Pancreas (tissue), 10 donors: Measurements from ENCODE around the gene WASL. TPM values are rescaled to one million over a fixed set of nuclear protein-coding genes. Genes with fewer than 3 reads are reported as not detected.
"Not testable (repeated sequence)": the region's sequence is repeated elsewhere in the genome, so short reads cannot be mapped to it uniquely, and the experiment has no call there.

Experiments used
- ATAC-seq, 4 donors: fragments of 200-7000 bp; cut with Tn5 transposase; one replicate each; pipeline versions ENCODE4 v1.8.0 to v1.9.1; 2020; ENCODE audit warnings: mild to moderate bottlenecking in 4 of 4, moderate library complexity in 4 of 4
- DNase-seq, 6 donors: peaks; one replicate each; pipeline ENCODE4 v3.0.0-alpha.2; 2020
- FAIRE-seq: peaks from 2 replicates; lab custom pipeline; 2012; peaks lifted over from hg19 to GRCh38; lab: Jason Lieb, UNC
- H3K27ac ChIP-seq, 4 donors: fragments of 200-600 bp; sonication (generic); 1 replicate in 3 of 4; 2 replicates in 1 of 4; pipeline versions ENCODE4 v1.5.0 to v1.8.0; 2020
- H3K27me3 ChIP-seq, 4 donors: fragments of 200-600 bp; one replicate each; pipeline ENCODE4 v1.8.0; 2021
- H3K36me3 ChIP-seq, 3 donors: fragments of 200-600 bp; sonication (generic) in 1 of 3; one replicate each; pipeline versions ENCODE4 v1.5.0 to v1.8.0; 2020 to 2021
- H3K4me1 ChIP-seq, 3 donors: fragments of 200-600 bp; one replicate each; pipeline ENCODE4 v1.8.0; 2021
- H3K4me3 ChIP-seq, 4 donors: fragments of 200-600 bp; sonication (generic) in 2 of 4; one replicate each; pipeline versions ENCODE4 v1.5.0 to v1.8.0; 2020 to 2021
- H3K9me3 ChIP-seq, 4 donors: fragments of 200-600 bp; one replicate each; pipeline ENCODE4 v1.8.0; 2021
- WGBS, 2 donors: extraction: QIAGEN DNeasy Blood & Tissue Kit; methylation state at CpG; one replicate each; pipeline ENCODE4 v1.1.7; 2013; 5-methylcytosine and 5-hydroxymethylcytosine counted together
- intact Hi-C, 3 donors: fragments of 100-400 bp; cut with DNase I; formaldehyde crosslinking; loops; one replicate each; pipeline versions ENCODE4 v1.11.1 to v1.14.2; 2022
- polyA plus RNA-seq, 2 donors: library from polyadenylated mRNA; stranded (reverse); fragments of 200-250 nt; gene quantifications; one replicate each; pipeline ENCODE4 v1.2.3, GENCODE V29; 2013
- total RNA-seq, 6 donors: library from RNA; stranded (reverse); fragmentation: NEBNext Ultra II Directional in 4 of 6; extraction: Animal tissue kit (Norgen Biotek cat#: 25700) in 4 of 6; gene quantifications; one replicate each; pipeline versions ENCODE4 v1.2.1 to v1.2.4, GENCODE V29; 2021 to 2023
- TF ChIP-seq, protein P1 (sequence below), 4 donors: fragments of 200-600 bp; sonication (generic) in 3 of 4; IDR thresholded peaks; one replicate each; pipeline versions ENCODE4 v1.5.0 to v1.8.0; 2021; ENCODE audit warnings: antibody characterized with exemption in 4 of 4
- donor health status: healthy with polysubstance abuse.
- donor health status: DM: no; HTN: no; CAD: no; lungs with moderate emphysema.
- donor health status: DM: no; HTN: no; CAD: no.
- donor health status: control.
- donor health status: control.
- donor health status: Bipolar disorder and iron deficiency.
- donor health status: DM: yes; HTN: yes; CAD: no.
- donor health status: DM: no; HTN: no; CAD: no.
- donor health status: DM: no; HTN: no; CAD: no.
- donor health status: DM: yes; HTN: yes; CAD: no.

WASL gene
- 10 to 100 TPM; 13.2 to 27.3 (median 18.0) TPM for total RNA-seq
- polyA plus RNA-seq: 10 to 100 TPM in 1 of 2 donors, 1 to 10 TPM in 1; 8.2 to 14.9 TPM

DNA sequence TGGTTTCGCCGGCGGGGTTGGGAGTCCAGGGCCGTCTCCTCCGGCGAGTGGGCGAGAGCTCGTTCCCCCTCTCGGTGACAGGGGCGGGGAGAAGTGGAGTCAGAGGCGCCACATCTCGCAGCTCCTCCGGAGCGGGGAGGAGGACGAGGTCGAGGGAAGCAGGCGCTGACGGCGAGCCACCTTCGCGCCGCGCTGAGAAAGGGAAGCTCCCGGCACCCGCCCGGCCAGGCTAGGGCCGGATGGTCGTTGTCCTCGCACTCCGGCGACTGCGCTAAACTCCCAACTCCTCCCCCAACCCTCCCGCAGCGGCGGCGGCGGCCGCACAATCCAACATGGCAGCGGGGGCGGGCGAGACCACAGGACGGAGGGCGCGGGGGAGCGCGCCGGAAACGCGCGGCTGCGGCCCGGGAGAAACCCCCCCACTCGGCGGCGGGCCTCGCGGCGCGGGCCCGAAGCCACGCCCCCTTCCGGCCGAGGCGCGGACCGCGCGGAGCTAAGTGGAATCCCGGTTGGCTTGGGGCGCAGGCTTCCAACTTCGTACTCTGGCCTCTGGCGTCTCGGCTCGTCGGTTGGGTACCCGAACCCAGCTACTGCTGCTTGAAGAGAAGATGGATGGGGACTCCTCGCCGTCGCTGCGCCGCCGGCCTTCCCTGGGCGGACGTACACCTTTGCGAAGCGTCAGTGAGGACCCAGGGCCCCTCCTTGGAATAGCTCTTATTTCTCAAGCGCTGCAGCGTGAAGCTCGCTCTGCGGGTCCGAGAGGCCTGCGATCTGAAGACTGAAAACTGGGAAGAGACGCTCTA, at the start of gene WASL:
TSS of gene WASL (minus strand) at position 270 of the 803 bp plus-strand sequence. CDS start at position 1, 269 bp downstream.
- peak; percentile 90 to 97 (median 93) for DNase-seq
- H3K4me3 ChIP-seq: peak within 1 kb of the TSS; percentile 76 to 94 (median 85)
- H3K27ac ChIP-seq: peak within 1 kb of the TSS; percentile 94 to 99 (median 97)
- intact Hi-C loops: loop anchor here in 1 of 3 donors (10.0 kb wide), 1 partner anchor 54 kb away; no protein-coding TSS in a partner anchor
- no peaks in the 10 kb centered on the region for H3K36me3 ChIP-seq
- ATAC-seq: peak; percentile 87 to 95 (median 94)
- peaks cover 13 to 53% (median 46%) of the 10 kb centered on the region in 3 donors for H3K4me1 ChIP-seq
- no peaks in the 10 kb centered on the region for H3K9me3 ChIP-seq
- WGBS, 2 donors: 0% methylated on average over 84 to 93 of the region's 93 CpGs
- FAIRE-seq: no peak
- H3K27me3 ChIP-seq: no peaks in the 10 kb centered on the region
- TF ChIP-seq, protein P1, sequence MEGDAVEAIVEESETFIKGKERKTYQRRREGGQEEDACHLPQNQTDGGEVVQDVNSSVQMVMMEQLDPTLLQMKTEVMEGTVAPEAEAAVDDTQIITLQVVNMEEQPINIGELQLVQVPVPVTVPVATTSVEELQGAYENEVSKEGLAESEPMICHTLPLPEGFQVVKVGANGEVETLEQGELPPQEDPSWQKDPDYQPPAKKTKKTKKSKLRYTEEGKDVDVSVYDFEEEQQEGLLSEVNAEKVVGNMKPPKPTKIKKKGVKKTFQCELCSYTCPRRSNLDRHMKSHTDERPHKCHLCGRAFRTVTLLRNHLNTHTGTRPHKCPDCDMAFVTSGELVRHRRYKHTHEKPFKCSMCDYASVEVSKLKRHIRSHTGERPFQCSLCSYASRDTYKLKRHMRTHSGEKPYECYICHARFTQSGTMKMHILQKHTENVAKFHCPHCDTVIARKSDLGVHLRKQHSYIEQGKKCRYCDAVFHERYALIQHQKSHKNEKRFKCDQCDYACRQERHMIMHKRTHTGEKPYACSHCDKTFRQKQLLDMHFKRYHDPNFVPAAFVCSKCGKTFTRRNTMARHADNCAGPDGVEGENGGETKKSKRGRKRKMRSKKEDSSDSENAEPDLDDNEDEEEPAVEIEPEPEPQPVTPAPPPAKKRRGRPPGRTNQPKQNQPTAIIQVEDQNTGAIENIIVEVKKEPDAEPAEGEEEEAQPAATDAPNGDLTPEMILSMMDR (IDR thresholded peaks at IDR 0.05): no peak

DNA sequence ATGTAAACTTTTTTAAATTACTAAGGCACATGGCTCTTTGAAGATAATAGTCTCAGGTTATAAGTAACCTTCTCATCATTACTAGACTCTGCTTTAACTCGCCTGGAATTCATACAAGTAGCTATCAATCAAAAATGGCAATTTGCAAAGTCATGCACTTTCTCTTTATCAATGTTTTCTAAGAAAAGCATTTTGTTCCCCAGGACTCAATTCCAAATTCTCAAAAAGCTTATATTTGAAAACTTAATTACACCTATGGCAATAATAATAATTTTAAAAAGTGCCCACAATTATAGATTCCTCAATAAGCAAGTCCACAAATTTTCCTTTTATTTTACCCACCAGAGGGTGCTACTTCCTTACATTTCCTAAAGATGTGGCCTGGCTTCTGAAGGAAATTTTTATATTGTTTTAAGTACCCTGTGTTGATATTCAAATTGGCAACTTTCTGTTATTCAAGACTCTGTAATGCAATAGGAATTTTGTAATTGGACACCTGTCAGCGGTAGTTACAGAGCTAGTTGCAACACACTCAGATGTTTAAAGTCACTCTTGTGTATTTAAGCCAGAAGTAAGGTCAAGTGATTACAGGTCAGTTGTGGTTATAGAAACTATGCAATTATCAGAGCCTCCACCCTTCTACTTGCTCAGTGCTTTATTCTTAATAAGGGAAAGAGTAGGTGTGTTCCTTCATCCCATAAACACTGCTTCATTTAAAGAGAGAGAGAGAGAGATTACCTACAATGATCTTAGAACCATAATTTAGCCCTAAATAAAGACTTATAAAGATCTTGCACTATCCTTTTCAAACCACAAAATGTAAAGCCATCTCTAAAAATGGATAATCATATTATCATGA, 49.1 kb upstream of the WASL start:
- Histone ChIP-seq H3K27ac (peak overlapping the region in 3 of 4 donors; percentile 13 to 55 (median 36)), H3K9me3 (no peaks in the 10 kb centered on the region), H3K4me1 (peaks cover 7 to 12% (median 9%) of the 10 kb centered on the region in 3 donors), H3K27me3 (no peaks in the 10 kb centered on the region), H3K36me3 (no peaks in the 10 kb centered on the region), H3K4me3 (no peak overlapping the region)
- WGBS, 2 donors: 13 to 20% methylated on average over 2 of the region's 2 CpGs
- TF ChIP-seq, protein P1 (IDR thresholded peaks at IDR 0.05): peak; percentile 9 to 47 (median 25)
- intact Hi-C loops: loop anchor here in 1 of 3 donors (10.0 kb wide), 1 partner anchor 67 kb away; no protein-coding TSS in a partner anchor
- DNase-seq (peak in 3 of 6 donors; percentile 26 to 38 (median 27)), ATAC-seq (peak; percentile 96 to 99 (median 98)), FAIRE-seq (peak; percentile 92)

DNA sequence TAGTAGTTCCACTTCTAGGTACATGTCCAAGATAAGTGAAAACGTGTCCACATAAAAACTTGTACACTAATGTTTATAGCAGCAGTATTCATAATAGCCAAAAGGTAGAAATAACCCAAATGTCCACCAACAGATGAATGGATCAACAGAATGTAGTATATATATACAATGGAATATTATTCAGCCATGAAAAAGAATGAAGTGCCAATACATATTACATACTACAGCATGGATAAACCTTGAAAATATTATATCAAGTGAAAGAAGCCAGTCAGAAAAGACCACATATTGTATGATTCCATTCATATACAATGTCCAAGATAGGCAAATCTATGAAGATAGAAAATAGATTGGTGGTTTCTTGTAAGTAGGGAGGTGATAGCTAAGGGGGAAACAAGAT, 47.8 kb upstream of the WASL start:
- Histone ChIP-seq H3K36me3 (no peaks in the 10 kb centered on the region), H3K27ac (no peak overlapping the region), H3K9me3 (no peaks in the 10 kb centered on the region), H3K27me3 (no peaks in the 10 kb centered on the region), H3K4me1 (peaks cover 7 to 12% (median 9%) of the 10 kb centered on the region in 3 donors), H3K4me3 (no peak overlapping the region)
- intact Hi-C loops: loop anchor here in 1 of 3 donors (10.0 kb wide), 1 partner anchor 68 kb away; no protein-coding TSS in a partner anchor
- DNase-seq (no peak), FAIRE-seq (peak; percentile 5), ATAC-seq (no peak)
- TF ChIP-seq, protein P1 (IDR thresholded peaks at IDR 0.05): no peak
- 65 to 78% methylated on average over 1 of the region's 1 CpG for WGBS, 2 donors

DNA sequence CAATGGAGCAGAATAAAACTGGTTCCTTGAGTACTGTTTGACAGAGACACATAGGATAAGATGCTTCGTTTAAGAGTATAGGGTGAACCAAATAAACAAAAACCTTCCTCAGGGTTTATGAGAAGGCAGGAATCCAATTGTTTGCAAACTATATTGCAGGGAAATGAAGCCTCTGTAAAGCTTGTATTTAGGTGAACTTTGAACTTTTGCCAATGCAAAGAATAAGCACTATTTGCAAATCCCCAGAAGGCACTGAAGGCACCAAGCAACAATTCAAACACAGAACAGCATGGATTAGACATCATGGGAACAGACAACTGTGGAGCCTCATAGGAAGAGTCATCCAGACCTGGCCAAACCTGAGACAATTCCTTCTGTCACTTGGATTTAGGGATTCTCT, 47.1 kb upstream of the WASL start:
- Histone ChIP-seq H3K4me1 (peaks cover 7 to 12% (median 9%) of the 10 kb centered on the region in 3 donors), H3K9me3 (no peaks in the 10 kb centered on the region), H3K4me3 (no peak overlapping the region), H3K27me3 (no peaks in the 10 kb centered on the region), H3K36me3 (no peaks in the 10 kb centered on the region), H3K27ac (no peak overlapping the region)
- DNase-seq: no peak
- TF ChIP-seq, protein P1 (IDR thresholded peaks at IDR 0.05): no peak
- WGBS, 2 donors: 92 to 97% methylated on average over 1 of the region's 1 CpG
- no peak for ATAC-seq
- intact Hi-C loops: loop anchor here in 1 of 3 donors (10.0 kb wide), 1 partner anchor 69 kb away; no protein-coding TSS in a partner anchor
- no peak for FAIRE-seq

DNA sequence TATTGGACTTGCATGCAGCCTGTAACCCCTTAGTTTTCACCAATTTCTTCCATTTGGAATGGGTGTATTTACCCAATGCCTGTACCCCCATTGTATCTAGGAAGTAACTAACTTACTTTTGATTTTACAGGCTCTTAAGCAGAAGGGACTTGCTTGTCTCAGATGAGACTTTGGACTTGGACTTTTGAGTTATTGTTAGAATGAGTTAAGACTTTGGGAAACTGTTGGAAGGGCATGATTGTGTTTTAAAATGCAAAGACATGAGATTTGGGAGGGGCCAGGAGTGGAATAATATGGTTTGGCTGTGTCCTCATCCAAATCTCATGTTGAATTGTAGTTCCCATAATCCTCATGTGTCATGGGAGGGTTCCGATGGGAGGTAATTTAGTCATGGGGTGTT, 46.3 kb upstream of the WASL start:
- H3K4me1 ChIP-seq: peaks cover 7 to 12% (median 9%) of the 10 kb centered on the region in 3 donors
- intact Hi-C loops: loop anchor here in 1 of 3 donors (10.0 kb wide), 1 partner anchor 70 kb away; no protein-coding TSS in a partner anchor
- H3K27me3 ChIP-seq, H3K27ac ChIP-seq, H3K4me3 ChIP-seq, ATAC-seq, FAIRE-seq, H3K36me3 ChIP-seq, H3K9me3 ChIP-seq, DNase-seq: not testable (repeated sequence)
- WGBS, 2 donors: 100% methylated on average over 1 of the region's 1 CpG
